Measurements from ENCODE around the gene HSPA8.

HSPA8 gene

DNA sequence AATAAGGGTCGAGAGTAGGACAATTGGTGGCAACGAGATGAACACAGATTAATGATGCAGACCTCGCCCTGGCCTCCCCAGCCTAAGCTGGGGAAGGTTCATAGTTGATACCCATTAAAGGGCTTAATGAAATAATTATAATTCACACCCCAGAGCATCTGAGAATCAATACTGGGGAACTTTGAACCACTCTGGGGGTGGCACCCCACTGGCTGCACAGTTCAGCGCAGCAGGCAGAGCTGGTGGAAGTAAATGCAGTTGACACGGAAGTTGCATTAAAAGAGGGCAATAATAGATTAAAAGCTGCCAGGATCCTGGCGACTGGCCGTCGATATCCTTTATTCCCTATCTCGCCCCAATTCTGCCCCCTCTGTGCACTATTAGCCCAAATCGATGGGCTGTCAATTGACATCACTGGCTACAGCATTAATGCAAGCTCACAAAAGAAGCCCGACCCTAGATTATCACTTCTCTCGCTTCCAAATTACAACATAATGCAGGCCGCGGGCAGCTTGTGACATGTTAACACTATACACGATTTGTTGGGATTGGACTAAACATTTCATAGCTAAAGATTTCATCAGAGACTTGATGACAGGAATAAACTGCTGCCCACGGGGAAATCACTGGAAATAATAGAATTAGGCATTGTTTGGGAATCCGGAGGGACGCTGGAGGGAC, 14.5 kb downstream of the HSPA8 start:
- DNase-seq (ENCODE audit: low read depth, low spot score): no peak

DNA sequence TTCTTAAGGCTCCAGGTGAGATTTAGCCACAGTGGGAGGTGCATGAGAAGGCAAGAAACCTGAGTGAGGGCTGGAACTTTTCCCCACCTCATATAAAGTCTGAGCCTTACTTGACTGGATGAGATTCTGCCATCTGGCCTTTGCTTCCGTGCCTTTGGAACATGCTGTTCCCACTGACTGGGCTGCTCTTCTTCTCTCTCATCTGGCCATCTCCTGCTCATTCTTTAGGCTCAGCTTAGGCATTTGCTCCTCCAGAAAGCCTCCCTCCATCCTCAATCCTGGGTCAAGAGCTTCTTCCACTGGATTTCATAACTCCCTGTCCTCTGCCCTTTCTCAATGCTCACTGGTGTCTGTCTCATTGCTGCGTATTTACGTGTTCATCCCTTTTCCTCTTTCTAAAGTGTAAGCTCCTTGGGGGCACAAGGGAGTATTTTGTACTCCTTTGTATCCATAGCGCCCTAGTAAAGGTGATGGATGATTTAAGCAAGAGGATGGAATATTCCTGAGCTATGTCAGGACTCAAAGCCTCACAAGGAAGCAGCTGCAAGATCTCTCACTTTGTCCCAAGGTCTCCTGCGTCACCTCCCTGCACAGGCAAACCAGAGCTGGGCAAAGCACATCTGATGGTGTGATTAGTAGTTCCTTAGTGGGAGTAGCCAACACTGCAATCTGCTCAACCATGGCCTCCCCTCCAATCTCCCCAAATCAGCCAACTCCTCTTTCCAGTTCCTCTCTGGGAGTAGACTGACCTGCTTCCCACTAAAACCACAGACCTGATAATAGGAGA, 15.3 kb downstream of the HSPA8 start:
- no peak for DNase-seq (ENCODE audit: low read depth, low spot score)

DNA sequence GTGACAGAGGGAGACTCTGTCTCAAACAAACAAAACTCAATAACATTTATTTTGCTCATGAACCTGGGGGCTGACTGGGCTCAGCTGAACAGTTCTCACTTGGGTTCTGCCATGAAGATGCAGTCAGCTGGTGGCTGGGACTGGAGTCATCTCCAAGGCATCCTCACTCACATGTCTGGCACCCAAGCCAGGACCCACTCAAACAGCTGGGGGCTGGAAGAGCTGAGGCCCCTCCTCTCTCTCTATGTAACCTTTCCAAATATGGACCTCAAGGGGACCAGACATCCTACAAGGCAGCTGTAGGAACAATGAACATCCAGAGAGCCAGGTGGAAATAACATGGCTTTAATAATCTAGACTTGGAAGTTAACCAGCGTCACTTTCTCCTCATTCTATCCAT, 16.8 kb downstream of the HSPA8 start:
- no peak for DNase-seq (ENCODE audit: low read depth, low spot score)

DNA sequence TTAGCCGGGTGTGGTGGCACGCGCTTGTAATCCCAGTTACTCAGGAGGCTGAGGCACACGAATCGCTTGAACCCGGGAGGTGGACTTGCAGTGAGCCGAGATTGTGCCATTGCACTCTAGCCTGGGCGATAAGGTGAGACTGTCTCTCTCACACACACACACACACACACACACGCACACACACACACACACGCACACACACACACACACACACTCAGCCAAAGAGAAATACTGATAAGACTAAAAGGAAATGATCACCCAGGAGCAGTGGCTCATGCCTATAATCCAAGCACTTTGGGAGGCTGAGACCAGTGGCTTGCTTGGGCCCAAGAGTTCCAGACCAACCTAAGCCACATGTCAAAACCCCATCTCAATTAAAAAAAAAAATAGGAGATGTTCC, 20.8 kb downstream of the HSPA8 start:
- DNase-seq (ENCODE audit: low read depth, low spot score): no peak

DNA sequence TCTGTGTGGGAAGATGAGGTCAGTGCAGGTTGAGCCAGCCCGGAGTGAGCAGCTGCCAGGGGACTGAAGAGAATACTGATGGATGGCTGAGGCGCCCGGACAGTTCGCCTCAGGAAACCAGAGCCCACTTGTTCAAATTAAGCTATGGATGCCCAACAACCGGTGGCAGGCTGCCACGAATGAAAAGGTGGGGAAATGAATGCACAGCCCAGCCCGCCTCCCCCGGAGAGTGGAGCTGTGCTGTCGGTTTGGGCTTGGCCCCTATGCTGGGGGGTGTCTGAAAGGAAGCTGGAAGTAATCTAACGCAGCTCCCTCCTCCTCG, 21.9 kb downstream of the HSPA8 start:
- DNase-seq (ENCODE audit: low read depth, low spot score): no peak

DNA sequence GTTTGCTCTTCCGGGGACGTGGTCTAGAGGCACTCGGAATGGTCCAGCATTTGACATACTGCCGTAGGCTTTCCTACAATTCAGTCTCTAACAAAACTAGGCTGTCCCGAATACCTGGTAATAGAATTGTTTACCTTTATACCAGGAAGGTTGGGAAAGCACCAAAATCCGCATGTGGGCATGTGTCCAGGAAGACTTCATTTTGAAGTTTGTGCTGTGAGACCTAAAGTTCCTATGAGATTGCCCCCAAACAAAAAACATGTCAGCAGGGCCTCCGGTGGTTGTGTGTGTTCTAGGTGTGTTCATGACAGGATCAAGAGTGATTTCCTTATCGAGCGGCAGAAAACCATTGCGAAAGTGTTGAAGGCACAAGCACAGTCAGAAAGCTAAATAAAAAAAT, 26.1 kb downstream of the HSPA8 start:
- DNase-seq (ENCODE audit: low read depth, low spot score): no peak

DNA sequence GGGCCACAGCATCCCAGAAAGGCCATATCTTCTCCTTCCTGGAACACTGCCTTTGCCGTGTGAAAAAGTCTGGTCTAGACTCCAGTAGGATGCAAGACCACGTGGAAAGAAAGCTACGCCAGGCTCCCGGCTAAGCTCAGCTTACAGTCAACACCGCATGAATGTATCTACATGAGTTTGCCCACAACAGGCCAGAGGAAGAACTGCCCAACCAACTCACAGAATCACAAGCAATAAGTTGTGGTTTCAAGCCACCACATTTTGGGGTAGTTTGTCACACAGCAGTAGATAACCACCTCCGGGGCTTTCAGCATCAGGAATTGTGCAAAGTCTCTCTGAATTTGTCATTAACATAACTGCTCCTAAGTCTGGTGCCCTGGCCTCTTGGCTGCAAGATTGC, 27.3 kb downstream of the HSPA8 start:
- DNase-seq (ENCODE audit: low read depth, low spot score): no peak

DNA sequence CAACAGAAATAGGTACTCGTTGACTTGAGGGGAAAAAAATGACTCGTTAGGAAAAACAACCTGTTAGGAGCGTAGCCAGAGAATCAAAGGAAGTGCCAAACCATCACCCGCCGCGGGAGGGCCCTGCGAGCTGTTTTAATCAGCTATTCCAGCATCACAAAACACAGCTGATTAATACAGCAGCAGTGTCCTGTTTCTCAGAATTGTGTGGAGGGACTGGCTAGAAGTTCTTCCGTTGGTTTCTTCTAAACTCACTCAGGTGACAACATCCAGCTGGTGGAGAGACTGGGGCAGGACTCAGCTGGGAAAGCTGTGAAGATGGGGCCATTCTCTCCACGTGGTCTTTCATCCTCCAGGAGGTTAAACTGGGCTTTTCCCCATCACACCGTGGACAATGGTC, 28.0 kb downstream of the HSPA8 start:
- no peak for DNase-seq (ENCODE audit: low read depth, low spot score)

DNA sequence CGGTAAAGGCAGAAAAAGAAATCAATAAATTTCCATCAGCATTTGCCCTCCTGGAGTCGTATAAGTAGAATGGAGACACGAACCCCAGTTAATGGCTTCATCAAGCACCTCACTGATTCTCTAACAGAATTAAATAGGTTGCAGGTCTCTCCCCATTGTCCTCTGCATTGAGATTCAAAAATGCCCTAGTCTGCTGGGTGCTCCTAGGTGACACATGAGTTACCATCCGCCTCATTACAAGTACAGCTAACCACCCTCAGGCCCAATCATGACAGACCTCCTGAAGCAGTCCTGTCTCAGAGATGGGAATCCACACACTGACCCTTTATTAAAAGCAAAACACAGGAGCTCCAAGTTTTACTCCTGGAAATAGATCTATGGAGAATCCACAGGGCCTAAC, 31.4 kb downstream of the HSPA8 start:
- no peak for DNase-seq (ENCODE audit: low read depth, low spot score)

DNA sequence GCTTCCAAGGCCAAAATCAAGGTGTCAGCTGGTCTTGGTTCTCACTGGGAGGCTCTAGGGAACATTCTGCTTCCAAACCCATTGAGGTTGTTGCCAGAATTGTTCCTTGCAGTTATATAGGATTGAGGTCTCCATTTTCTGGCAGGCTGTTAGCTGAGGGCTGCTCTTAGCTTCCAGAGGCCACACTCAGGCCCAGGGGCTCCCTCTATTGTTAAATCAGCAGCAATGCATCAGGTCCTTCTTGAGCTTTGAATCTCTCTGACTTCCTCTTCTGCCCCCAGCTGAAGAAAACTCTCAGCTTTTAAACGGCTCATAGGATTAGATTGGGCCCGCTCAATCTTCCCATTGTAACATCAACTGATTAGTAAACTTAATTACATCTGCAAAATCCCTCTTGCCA, 41.0 kb downstream of the HSPA8 start:
- DNase-seq (ENCODE audit: low read depth, low spot score): peak; percentile 70

DNA sequence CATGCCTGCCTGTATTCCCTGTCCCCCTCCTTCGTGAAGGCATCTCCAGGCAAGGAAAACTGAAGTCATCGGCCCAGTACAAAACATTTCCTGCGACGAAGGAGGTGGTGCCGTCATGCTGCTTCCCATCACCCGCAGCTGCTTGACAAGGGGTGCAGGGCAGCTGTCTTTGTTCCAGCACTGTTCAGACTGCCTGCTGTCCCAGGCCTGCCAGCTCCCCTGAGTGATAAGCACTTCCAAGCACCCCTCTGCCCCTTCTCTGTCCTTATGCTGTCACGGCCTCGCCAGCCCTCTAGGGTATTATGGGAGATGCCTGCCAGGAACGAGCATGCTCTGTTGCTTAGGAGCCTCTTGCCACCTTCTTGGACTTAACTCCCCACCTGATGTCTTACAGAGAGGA, 43.2 kb downstream of the HSPA8 start:
- no peak for DNase-seq (ENCODE audit: low read depth, low spot score)

DNA sequence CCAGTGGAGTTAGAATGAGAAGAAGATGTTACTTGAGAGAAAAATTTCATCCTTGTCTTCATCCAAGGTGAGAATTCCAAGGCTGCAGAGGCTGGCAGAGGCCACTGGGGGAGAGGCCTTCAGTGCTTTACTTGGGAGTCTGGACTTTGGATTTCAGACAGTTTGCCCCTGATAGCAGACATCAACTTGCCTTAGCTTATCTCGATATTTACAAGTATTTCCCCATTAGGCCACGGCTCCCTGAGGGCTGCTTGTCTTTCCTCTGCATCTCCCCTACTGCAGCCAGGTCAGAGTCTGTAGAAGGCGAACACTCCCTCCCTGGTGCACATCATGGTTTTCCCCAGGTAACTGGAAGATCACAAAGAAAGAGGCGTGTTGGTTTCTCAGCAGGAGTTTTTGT, 50.4 kb downstream of the HSPA8 start:
- DNase-seq (ENCODE audit: low read depth, low spot score): peak; percentile 37
